T-cell (primary cell): ENCODE measurements around the gene PAMR1. TPM values are rescaled to one million over a fixed set of nuclear protein-coding genes. Genes with fewer than 3 reads are reported as not detected.
A peak's percentile ranks its signal among the peaks of the same experiment; 100 is the strongest.

Source experiments
- ATAC-seq, 4 experiments: fragments of 200-7000 bp in 3 of 4; fragments of 150-1000 bp in 1 of 4; cut with Tn5 transposase; replicated peaks in 1 of 4; 1 replicate in 3 of 4; 2 replicates in 1 of 4; pipeline ENCODE4 v1.10.0; 2021; ENCODE audit warnings: moderate library complexity in 3 of 4, mild to moderate bottlenecking in 2 of 4, moderate number of reproducible peaks in 1 of 4
- CTCF ChIA-PET, 2 donors: fragments of 300-600 bp; sonication (Branson Sonifier 250); formaldehyde crosslinking; loops; one replicate each; lab custom pipeline; 2022; ENCODE audit warnings: antibody characterized with exemption in 2 of 2; lab: Charles Lee
- POLR2A ChIA-PET, 2 donors: fragments of 300-600 bp; sonication (Branson Sonifier 250); formaldehyde crosslinking; loops; one replicate each; lab custom pipeline; 2022; ENCODE audit warnings: antibody characterized with exemption in 2 of 2; lab: Charles Lee
- DNase-seq, 35 experiments: peaks; one replicate each; pipeline versions ENCODE4 v3.0.0 to v3.0.0-alpha.2; 2013 to 2023
- H3K27ac ChIP-seq: one replicate; pipeline ENCODE4 v1.5.1; 2013; ENCODE audit warnings: low read length
- H3K27me3 ChIP-seq, 2 experiments: replicated peaks in 1 of 2; 1 replicate in 1 of 2; 2 replicates in 1 of 2; pipeline versions ENCODE4 v1.6.1 to v1.7.0; 2013; ENCODE audit warnings: low read length in 1 of 2, mixed read lengths in 1 of 2; ENCODE audit not compliant: control insufficient read depth in 2 of 2, insufficient read depth in 2 of 2; ENCODE audit errors: extremely low read depth in 1 of 2
- H3K36me3 ChIP-seq, 2 donors: 1 replicate in 1 of 2; 2 replicates in 1 of 2; pipeline versions ENCODE4 v1.6.1 to v1.7.0; 2013; ENCODE audit warnings: low read length in 1 of 2; ENCODE audit not compliant: control insufficient read depth in 2 of 2, insufficient read depth in 1 of 2; ENCODE audit errors: extremely low read depth in 1 of 2
- H3K4me1 ChIP-seq, 2 experiments: 1 replicate in 1 of 2; 2 replicates in 1 of 2; pipeline versions ENCODE4 v1.6.1 to v1.7.0; 2013; ENCODE audit warnings: low read length in 2 of 2, mixed read lengths in 1 of 2; ENCODE audit not compliant: insufficient read depth in 2 of 2, control insufficient read depth in 1 of 2; ENCODE audit errors: extremely low read depth in 1 of 2
- H3K4me3 ChIP-seq, 2 donors: 1 replicate in 1 of 2; 2 replicates in 1 of 2; pipeline versions ENCODE4 v1.5.1 to v1.7.0; 2013; ENCODE audit warnings: mild to moderate bottlenecking in 2 of 2, low read length in 1 of 2, moderate library complexity in 1 of 2; ENCODE audit not compliant: control insufficient read depth in 1 of 2; ENCODE audit errors: extremely low read depth in 1 of 2
- H3K9me3 ChIP-seq: 2 replicates; pipeline ENCODE4 v1.7.0; 2013
- H3K27ac Mint-ChIP-seq, 2 donors: one replicate each; pipeline ENCODE4 v1.8.0; 2020 to 2021; ENCODE audit warnings: mild to moderate bottlenecking in 2 of 2, mixed read lengths in 2 of 2
- H3K27me3 Mint-ChIP-seq, 2 donors: one replicate each; pipeline ENCODE4 v1.8.0; 2021 to 2022; ENCODE audit warnings: mixed read lengths in 2 of 2
- H3K36me3 Mint-ChIP-seq: one replicate; pipeline ENCODE4 v1.8.0; 2021; ENCODE audit warnings: mixed read lengths
- H3K4me1 Mint-ChIP-seq, 3 donors: one replicate each; pipeline ENCODE4 v1.8.0; 2020 to 2022; ENCODE audit warnings: mixed read lengths in 3 of 3, mild to moderate bottlenecking in 1 of 3
- H3K4me3 Mint-ChIP-seq, 3 donors: one replicate each; pipeline ENCODE4 v1.8.0; 2020 to 2022; ENCODE audit warnings: mild to moderate bottlenecking in 3 of 3, mixed read lengths in 3 of 3, moderate library complexity in 3 of 3
- H3K9me3 Mint-ChIP-seq, 3 donors: one replicate each; pipeline ENCODE4 v1.8.0; 2020 to 2022; ENCODE audit warnings: mixed read lengths in 3 of 3
- WGBS: methylation state at CpG from one replicate; pipeline ENCODE4 v1.1.5; 2013; ENCODE audit warnings: missing lambda C conversion rate; ENCODE audit not compliant: insufficient coverage; 5-methylcytosine and 5-hydroxymethylcytosine counted together
- total RNA-seq, 35 experiments: library from RNA in 6 of 35; stranded (reverse) in 6 of 35; fragments of 120-200 nt in 1 of 35; gene quantifications; one replicate each; pipeline versions ENCODE4 v1.2.1 to v1.2.4 and lab custom pipeline; 2013 to 2026

Gene PAMR1
- total RNA-seq (under 1 TPM in 1 of 5 donors, not detected in 4; 0.20 TPM), total RNA-seq (lab: John Stamatoyannopoulos, UW) (0 to 0.05 (median 0) reads per million in 29 experiments)
- not detected for total RNA-seq (2013)

GRCh38 chr11:35525501-35526175, at the start of gene PAMR1:
Gene PAMR1, minus strand, starts transcription at chr11:35525616. Its CDS starts 31 bp downstream, at chr11:35525585.
- no peaks in the 10 kb centered on the region for H3K4me1 ChIP-seq
- no peak within 1 kb of the TSS for H3K4me3 ChIP-seq
- H3K36me3 ChIP-seq: no peaks in the 10 kb centered on the region
- Mint-ChIP-seq H3K27me3 (peaks cover 69 to 78% of the 10 kb centered on the region in 2 donors), H3K4me3 (peak within 1 kb of the TSS in 1 of 3 donors; percentile 22), H3K36me3 (no peaks in the 10 kb centered on the region), H3K4me1 (peaks cover 0 to 4% (median 1%) of the 10 kb centered on the region in 3 donors), H3K9me3 (no peaks in the 10 kb centered on the region), H3K27ac (no peak within 1 kb of the TSS)
- WGBS: 3% methylated on average over 24 of the region's 34 CpGs
- CTCF ChIA-PET: no interaction called here
- H3K9me3 ChIP-seq: no peaks in the 10 kb centered on the region
- POLR2A ChIA-PET: no interaction called here
- H3K27ac ChIP-seq: no peak within 1 kb of the TSS
- peaks cover 17 to 19% of the 10 kb centered on the region in 2 experiments for H3K27me3 ChIP-seq
- peak in 1 of 4 experiments; percentile 11 for ATAC-seq
- no peak for DNase-seq

- Mint-ChIP-seq H3K27me3 (peaks cover 7 to 25% of the 10 kb centered on the region in 2 donors), H3K4me1 (no peaks in the 10 kb centered on the region), H3K4me3 (no peak overlapping the region), H3K27ac (no peak overlapping the region), H3K9me3 (peaks cover 5 to 13% (median 10%) of the 10 kb centered on the region in 3 donors), H3K36me3 (no peaks in the 10 kb centered on the region)
- no CpG with 5 or more reads among the region's 3 CpGs for WGBS
- no peak overlapping the region for H3K27ac ChIP-seq
- H3K36me3 ChIP-seq: no peaks in the 10 kb centered on the region
- no peak overlapping the region for H3K4me3 ChIP-seq
- peaks cover 0 to 8% of the 10 kb centered on the region in 2 experiments for H3K27me3 ChIP-seq
- H3K4me1 ChIP-seq: no peaks in the 10 kb centered on the region
- H3K9me3 ChIP-seq: no peaks in the 10 kb centered on the region
- ChIA-PET POLR2A (no interaction called here), CTCF (no interaction called here)
- no peak for ATAC-seq
- no peak for DNase-seq
Measured at GRCh38 chr11:35571696-35572095, 46.3 kb upstream of the PAMR1 start.

- H3K4me1 Mint-ChIP-seq: no peaks in the 10 kb centered on the region
- Histone ChIP-seq H3K27me3 (peaks cover 0 to 5% of the 10 kb centered on the region in 2 experiments), H3K4me1 (no peaks in the 10 kb centered on the region), H3K9me3 (no peaks in the 10 kb centered on the region), H3K4me3 (no peak overlapping the region), H3K36me3 (no peaks in the 10 kb centered on the region), H3K27ac (no peak overlapping the region)
- H3K36me3 Mint-ChIP-seq: no peaks in the 10 kb centered on the region
- no peak overlapping the region for H3K27ac Mint-ChIP-seq
- ATAC-seq (no peak), DNase-seq (no peak)
- H3K9me3 Mint-ChIP-seq: peaks cover 5 to 13% (median 10%) of the 10 kb centered on the region in 3 donors
- CTCF ChIA-PET: no interaction called here
- H3K27me3 Mint-ChIP-seq: peaks cover 14 to 33% of the 10 kb centered on the region in 2 donors
- H3K4me3 Mint-ChIP-seq: no peak overlapping the region
- WGBS: 40% methylated on average over 1 of the region's 1 CpG
- POLR2A ChIA-PET: no interaction called here
Measured at GRCh38 chr11:35567737-35568465, 42.5 kb upstream of the PAMR1 start.

- Mint-ChIP-seq H3K27ac (no peak overlapping the region), H3K4me1 (no peaks in the 10 kb centered on the region), H3K27me3 (peaks cover 21 to 37% of the 10 kb centered on the region in 2 donors), H3K9me3 (peaks cover 5 to 13% (median 10%) of the 10 kb centered on the region in 3 donors), H3K4me3 (no peak overlapping the region), H3K36me3 (no peaks in the 10 kb centered on the region)
- ChIA-PET POLR2A (no interaction called here), CTCF (no interaction called here)
- H3K4me1 ChIP-seq: no peaks in the 10 kb centered on the region
- H3K27me3 ChIP-seq: peaks cover 0 to 5% of the 10 kb centered on the region in 2 experiments
- no peak for DNase-seq
- WGBS: no CpG with 5 or more reads among the region's 3 CpGs
- H3K4me3 ChIP-seq: no peak overlapping the region
- ATAC-seq: no peak
- no peak overlapping the region for H3K27ac ChIP-seq
- no peaks in the 10 kb centered on the region for H3K36me3 ChIP-seq
- no peaks in the 10 kb centered on the region for H3K9me3 ChIP-seq
Measured at GRCh38 chr11:35566885-35567284, 41.5 kb upstream of the PAMR1 start.

- Histone ChIP-seq H3K4me3 (no peak overlapping the region), H3K27me3 (peaks cover 0 to 5% of the 10 kb centered on the region in 2 experiments), H3K9me3 (no peaks in the 10 kb centered on the region), H3K4me1 (no peaks in the 10 kb centered on the region), H3K27ac (no peak overlapping the region), H3K36me3 (no peaks in the 10 kb centered on the region)
- Mint-ChIP-seq H3K27me3 (peaks cover 21 to 37% of the 10 kb centered on the region in 2 donors), H3K9me3 (peaks cover 5 to 13% (median 10%) of the 10 kb centered on the region in 3 donors), H3K36me3 (no peaks in the 10 kb centered on the region), H3K4me1 (no peaks in the 10 kb centered on the region), H3K4me3 (no peak overlapping the region), H3K27ac (no peak overlapping the region)
- DNase-seq: no peak
- no CpG with 5 or more reads among the region's 4 CpGs for WGBS
- POLR2A ChIA-PET: no interaction called here
- no peak for ATAC-seq
- CTCF ChIA-PET: interaction anchor here in 1 of 2 donors (0.7 kb wide), 1 partner anchor 1401 kb away, joined by 3 read pairs; no protein-coding TSS in a partner anchor
Measured at GRCh38 chr11:35566181-35566580, 40.8 kb upstream of the PAMR1 start.

- DNase-seq (no peak), ATAC-seq (no peak)
- POLR2A ChIA-PET: no interaction called here
- Mint-ChIP-seq H3K9me3 (peaks cover 2 to 9% (median 6%) of the 10 kb centered on the region in 3 donors), H3K27ac (no peak overlapping the region), H3K36me3 (no peaks in the 10 kb centered on the region), H3K4me3 (no peak overlapping the region), H3K4me1 (no peaks in the 10 kb centered on the region), H3K27me3 (peaks cover 39 to 43% of the 10 kb centered on the region in 2 donors)
- H3K27ac ChIP-seq: no peak overlapping the region
- WGBS: no CpG with 5 or more reads among the region's 4 CpGs
- H3K9me3 ChIP-seq: no peaks in the 10 kb centered on the region
- CTCF ChIA-PET: no interaction called here
- H3K27me3 ChIP-seq: peaks cover 0 to 8% of the 10 kb centered on the region in 2 experiments
- H3K4me3 ChIP-seq: no peak overlapping the region
- no peaks in the 10 kb centered on the region for H3K36me3 ChIP-seq
- H3K4me1 ChIP-seq: no peaks in the 10 kb centered on the region
Measured at GRCh38 chr11:35564245-35564595, 38.8 kb upstream of the PAMR1 start.
